ENCODE results near the gene WWOX. TPM values are rescaled to one million over a fixed set of nuclear protein-coding genes. Genes with fewer than 3 reads are reported as not detected.

The WWOX gene
- total RNA-seq, 2 donors from 2014 or later, result 30.0 to 35.4 TPM

GRCh38 chr16:78321620-78322360 is 222.3 kb downstream of the WWOX start:
- Mint-ChIP-seq H3K4me1 (peaks cover 48% of the 10 kb centered on the region), H3K4me3 (no peak overlapping the region), H3K9me3 (no peaks in the 10 kb centered on the region), H3K36me3 (ENCODE audit: low read depth) (no peaks in the 10 kb centered on the region), H3K27me3 (ENCODE audit: insufficient read depth) (no peaks in the 10 kb centered on the region), H3K27ac (peak overlapping the region; percentile 41)
- no peak overlapping the region for H3K9ac ChIP-seq (ENCODE audit: extremely low read depth, low read length, poor library complexity, severe bottlenecking)
- peak overlapping the region; percentile 31 for H3K4me3 ChIP-seq (ENCODE audit: low read length)
- H3K9me3 ChIP-seq (ENCODE audit: control insufficient read depth, low read length), result no peaks in the 10 kb centered on the region
- peaks cover 12% of the 10 kb centered on the region for H3K36me3 ChIP-seq (ENCODE audit: control insufficient read depth, insufficient read depth, low read length)
- peak; percentile 66 for DNase-seq
- no peak overlapping the region for H3K27ac ChIP-seq (ENCODE audit: low read depth, low read length)
- H3K27me3 ChIP-seq (ENCODE audit: control insufficient read depth, insufficient read depth, low read length, poor library complexity, severe bottlenecking), result no peaks in the 10 kb centered on the region
- H3K4me1 ChIP-seq (ENCODE audit: control insufficient read depth, insufficient read depth, low read length), result peaks cover 21% of the 10 kb centered on the region
- TF ChIP-seq CTCF (conservative IDR thresholded peaks at IDR 0.05), result no peak
- 59 to 60% methylated on average over 8 to 9 of the region's 9 CpGs for WGBS, 2 experiments (ENCODE audit: insufficient coverage in 1 of 2, insufficient read length in 1 of 2)

- H3K4me3 Mint-ChIP-seq, result no peak overlapping the region
- 93 to 96% methylated on average over 5 to 7 of the region's 7 CpGs for WGBS, 2 experiments (ENCODE audit: insufficient coverage in 1 of 2, insufficient read length in 1 of 2)
- no peaks in the 10 kb centered on the region for H3K27me3 Mint-ChIP-seq (ENCODE audit: insufficient read depth)
- Histone ChIP-seq H3K9ac (ENCODE audit: extremely low read depth, low read length, poor library complexity, severe bottlenecking) (no peak overlapping the region), H3K36me3 (ENCODE audit: control insufficient read depth, insufficient read depth, low read length) (peaks cover 11% of the 10 kb centered on the region), H3K4me1 (ENCODE audit: control insufficient read depth, insufficient read depth, low read length) (peaks cover 21% of the 10 kb centered on the region), H3K27me3 (ENCODE audit: control insufficient read depth, insufficient read depth, low read length, poor library complexity, severe bottlenecking) (no peaks in the 10 kb centered on the region), H3K27ac (ENCODE audit: low read depth, low read length) (no peak overlapping the region), H3K4me3 (ENCODE audit: low read length) (no peak overlapping the region), H3K9me3 (ENCODE audit: control insufficient read depth, low read length) (no peaks in the 10 kb centered on the region)
- no peak overlapping the region for H3K27ac Mint-ChIP-seq
- DNase-seq, result no peak
- no peaks in the 10 kb centered on the region for H3K36me3 Mint-ChIP-seq (ENCODE audit: low read depth)
- H3K9me3 Mint-ChIP-seq, result no peaks in the 10 kb centered on the region
- TF ChIP-seq CTCF (conservative IDR thresholded peaks at IDR 0.05), result no peak
- H3K4me1 Mint-ChIP-seq, result peaks cover 39% of the 10 kb centered on the region
These were observed 223.9 kb downstream of the WWOX start for GRCh38 chr16:78323315-78323714.

- no peak overlapping the region for H3K27ac ChIP-seq (ENCODE audit: low read depth, low read length)
- H3K4me1 ChIP-seq (ENCODE audit: control insufficient read depth, insufficient read depth, low read length), result peaks cover 21% of the 10 kb centered on the region
- H3K4me3 ChIP-seq (ENCODE audit: low read length), result no peak overlapping the region
- H3K36me3 ChIP-seq (ENCODE audit: control insufficient read depth, insufficient read depth, low read length), result peaks cover 14% of the 10 kb centered on the region
- H3K36me3 Mint-ChIP-seq (ENCODE audit: low read depth), result no peaks in the 10 kb centered on the region
- H3K9me3 Mint-ChIP-seq, result no peaks in the 10 kb centered on the region
- 80 to 82% methylated on average over 2 to 6 of the region's 6 CpGs for WGBS, 2 experiments (ENCODE audit: insufficient coverage in 1 of 2, insufficient read length in 1 of 2)
- DNase-seq, result peak; percentile 63
- H3K4me3 Mint-ChIP-seq, result no peak overlapping the region
- H3K9ac ChIP-seq (ENCODE audit: extremely low read depth, low read length, poor library complexity, severe bottlenecking), result no peak overlapping the region
- no peak for TF ChIP-seq CTCF (conservative IDR thresholded peaks at IDR 0.05)
- no peaks in the 10 kb centered on the region for H3K27me3 ChIP-seq (ENCODE audit: control insufficient read depth, insufficient read depth, low read length, poor library complexity, severe bottlenecking)
- H3K27me3 Mint-ChIP-seq (ENCODE audit: insufficient read depth), result no peaks in the 10 kb centered on the region
- H3K9me3 ChIP-seq (ENCODE audit: control insufficient read depth, low read length), result no peaks in the 10 kb centered on the region
- H3K27ac Mint-ChIP-seq, result no peak overlapping the region
- peaks cover 39% of the 10 kb centered on the region for H3K4me1 Mint-ChIP-seq
These were observed 225.3 kb downstream of the WWOX start for GRCh38 chr16:78324649-78325285.

Data from endodermal cell (in vitro differentiated cells).